Prostate gland (tissue), 2 donors: ENCODE data around the gene GBP3. TPM values are rescaled to one million over a fixed set of nuclear protein-coding genes. Genes with fewer than 3 reads are reported as not detected.
A peak's percentile ranks its signal among the peaks of the same experiment; 100 is the strongest.
"Not testable (repeated sequence)": the region's sequence is repeated elsewhere in the genome, so short reads cannot be mapped to it uniquely, and the experiment has no call there.

Source experiments
- DNase-seq: peaks from one replicate; pipeline ENCODE4 v3.0.0-alpha.2; 2019; ENCODE audit warnings: low spot score
- H3K27ac ChIP-seq, 2 donors: fragments of 200-600 bp; sonication (generic); 2 replicates each; pipeline ENCODE4 v1.5.1; 2017 to 2019
- H3K27me3 ChIP-seq: fragments of 200-600 bp; sonication (generic); replicated peaks from 2 replicates; pipeline ENCODE4 v1.5.1; 2019; ENCODE audit not compliant: insufficient read depth
- H3K36me3 ChIP-seq, 2 donors: fragments of 200-600 bp; sonication (generic); 1 replicate in 1 of 2; 2 replicates in 1 of 2; pipeline versions ENCODE4 v1.5.1 to v1.8.1; 2017 to 2019
- H3K4me1 ChIP-seq: fragments of 200-600 bp; sonication (generic); replicated peaks from 2 replicates; pipeline ENCODE4 v1.5.1; 2019
- H3K4me3 ChIP-seq, 2 donors: fragments of 200-600 bp; sonication (generic); 2 replicates each; pipeline ENCODE4 v1.5.1; 2017 to 2019
- H3K9me3 ChIP-seq: fragments of 200-600 bp; sonication (generic); 2 replicates; pipeline ENCODE4 v1.5.1; 2017
- POLR2A ChIP-seq: fragments of 450-650 bp; IDR thresholded peaks from one replicate; pipeline ENCODE4 v1.6.1; 2016; ENCODE audit warnings: antibody characterized with exemption, mild to moderate bottlenecking
- POLR2AphosphoS5 ChIP-seq: sonication (generic); formaldehyde crosslinking; IDR thresholded peaks from one replicate; pipeline ENCODE4 v1.6.1; 2017; ENCODE audit warnings: antibody characterized with exemption
- WGBS: methylation state at CpG from one replicate; pipeline ENCODE4 v1.1.5; 2018; 5-methylcytosine and 5-hydroxymethylcytosine counted together
- intact Hi-C: fragments of 100-400 bp; cut with DNase I; formaldehyde crosslinking; loops from one replicate; pipeline ENCODE4 v1.14.2; 2022
- total RNA-seq, 2 donors: library from RNA; depleted of rRNA; stranded (reverse); fragments of >200 nt; gene quantifications; one replicate each; pipeline ENCODE4 v1.1.0, GENCODE V29; 2016
- TF ChIP-seq, protein P1 (sequence below), 4 experiments: fragments of 200-600 bp in 2 of 4; fragments of 450-650 bp in 2 of 4; sonication (generic) in 2 of 4; IDR thresholded peaks; 1 replicate in 3 of 4; 2 replicates in 1 of 4; pipeline ENCODE4 v1.5.1; 2016 to 2019; ENCODE audit warnings: antibody characterized with exemption in 4 of 4, mild to moderate bottlenecking in 2 of 4, moderate library complexity in 2 of 4

GBP3 gene
- total RNA-seq, 2 donors from 2014 or later = 15.8 to 32.7 TPM

DNA sequence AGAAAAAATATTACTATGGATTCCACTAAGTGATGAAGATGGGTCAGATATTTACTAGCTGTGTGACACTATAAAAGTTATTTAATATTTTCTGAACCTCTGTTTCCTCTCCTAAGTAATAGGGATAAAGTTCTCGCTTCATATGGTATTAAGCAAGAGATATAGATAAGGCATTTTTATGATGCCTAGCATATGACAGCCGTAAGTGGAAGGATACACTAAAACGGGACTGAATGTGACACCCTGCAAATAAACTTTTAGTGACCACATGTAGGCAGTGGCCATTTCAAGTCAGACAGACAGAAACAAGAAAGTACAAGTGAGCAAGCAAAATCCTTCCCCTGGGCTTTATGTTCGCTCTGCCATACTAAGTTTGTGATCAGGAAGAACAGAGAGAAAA is 14.2 kb downstream of the GBP3 start:
- intact Hi-C loops = loop anchor here (10.0 kb wide), 1 partner anchor 266 kb away; the partner anchor contains the start of gene GBP5
- Histone ChIP-seq H3K9me3 (no peaks in the 10 kb centered on the region), H3K36me3 (no peaks in the 10 kb centered on the region), H3K27me3 (no peaks in the 10 kb centered on the region), H3K4me3 (no peak overlapping the region), H3K27ac (no peak overlapping the region), H3K4me1 (no peaks in the 10 kb centered on the region)
- DNase-seq = no peak
- 69% methylated on average over 4 of the region's 4 CpGs for WGBS
- no peak for TF ChIP-seq POLR2AphosphoS5
- TF ChIP-seq POLR2A = no peak
- TF ChIP-seq, protein P1, sequence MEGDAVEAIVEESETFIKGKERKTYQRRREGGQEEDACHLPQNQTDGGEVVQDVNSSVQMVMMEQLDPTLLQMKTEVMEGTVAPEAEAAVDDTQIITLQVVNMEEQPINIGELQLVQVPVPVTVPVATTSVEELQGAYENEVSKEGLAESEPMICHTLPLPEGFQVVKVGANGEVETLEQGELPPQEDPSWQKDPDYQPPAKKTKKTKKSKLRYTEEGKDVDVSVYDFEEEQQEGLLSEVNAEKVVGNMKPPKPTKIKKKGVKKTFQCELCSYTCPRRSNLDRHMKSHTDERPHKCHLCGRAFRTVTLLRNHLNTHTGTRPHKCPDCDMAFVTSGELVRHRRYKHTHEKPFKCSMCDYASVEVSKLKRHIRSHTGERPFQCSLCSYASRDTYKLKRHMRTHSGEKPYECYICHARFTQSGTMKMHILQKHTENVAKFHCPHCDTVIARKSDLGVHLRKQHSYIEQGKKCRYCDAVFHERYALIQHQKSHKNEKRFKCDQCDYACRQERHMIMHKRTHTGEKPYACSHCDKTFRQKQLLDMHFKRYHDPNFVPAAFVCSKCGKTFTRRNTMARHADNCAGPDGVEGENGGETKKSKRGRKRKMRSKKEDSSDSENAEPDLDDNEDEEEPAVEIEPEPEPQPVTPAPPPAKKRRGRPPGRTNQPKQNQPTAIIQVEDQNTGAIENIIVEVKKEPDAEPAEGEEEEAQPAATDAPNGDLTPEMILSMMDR (IDR thresholded peaks at IDR 0.05) = no peak

DNA sequence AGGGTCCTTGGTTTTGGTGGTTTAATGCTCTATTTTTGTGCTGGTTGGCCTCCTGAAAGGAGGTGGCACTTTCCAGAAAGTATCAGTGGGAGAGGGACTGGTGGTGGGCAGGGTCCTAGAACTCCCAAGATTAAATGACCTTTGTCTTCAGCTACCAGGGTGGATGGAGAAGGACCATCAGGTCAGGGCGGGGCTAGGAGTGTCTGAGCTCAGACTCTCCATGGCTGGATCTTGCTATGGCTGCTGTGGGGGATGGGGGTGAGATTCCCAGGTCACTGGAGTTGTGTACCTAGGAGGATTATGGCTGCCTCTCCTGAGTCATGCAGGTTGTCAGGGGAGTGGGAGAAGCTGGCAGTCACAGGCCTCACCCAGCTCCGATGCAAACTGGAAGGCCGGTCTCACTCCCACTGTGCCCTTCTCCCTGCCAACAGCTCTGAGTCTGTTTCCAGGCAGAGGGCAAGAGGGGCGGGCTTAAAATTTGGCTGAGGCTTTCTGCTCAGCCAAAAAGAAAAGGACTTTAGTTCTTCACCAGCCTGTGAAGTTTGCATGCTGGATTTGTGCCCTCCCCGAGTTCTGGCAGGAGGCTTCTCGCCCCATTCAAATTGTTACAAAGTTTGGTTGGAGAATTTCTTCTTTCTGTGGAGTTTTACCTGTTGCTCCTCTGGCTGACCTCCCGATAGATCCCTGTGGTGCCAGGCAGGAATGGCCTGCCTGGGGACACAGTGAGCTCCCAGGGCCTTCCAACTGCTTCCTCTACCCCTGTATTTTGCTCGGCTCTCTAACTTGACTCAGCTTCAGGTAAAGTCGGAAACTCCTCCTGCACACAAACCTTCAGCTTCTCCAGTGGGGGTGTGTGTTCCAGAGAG is 17.1 kb downstream of the GBP3 start:
- H3K27ac ChIP-seq = peak overlapping the region; percentile 51 to 56
- WGBS = 43% methylated on average over 9 of the region's 9 CpGs
- no peaks in the 10 kb centered on the region for H3K27me3 ChIP-seq
- H3K9me3 ChIP-seq = no peaks in the 10 kb centered on the region
- DNase-seq = peak; percentile 30
- intact Hi-C loops = loop anchor here (10.0 kb wide), 1 partner anchor 269 kb away; the partner anchor contains the start of gene GBP5
- no peak overlapping the region for H3K4me3 ChIP-seq
- no peaks in the 10 kb centered on the region for H3K4me1 ChIP-seq
- TF ChIP-seq POLR2AphosphoS5 (no peak), POLR2A (no peak)
- TF ChIP-seq, protein P1 (IDR thresholded peaks at IDR 0.05) = no peak
- H3K36me3 ChIP-seq = no peaks in the 10 kb centered on the region

DNA sequence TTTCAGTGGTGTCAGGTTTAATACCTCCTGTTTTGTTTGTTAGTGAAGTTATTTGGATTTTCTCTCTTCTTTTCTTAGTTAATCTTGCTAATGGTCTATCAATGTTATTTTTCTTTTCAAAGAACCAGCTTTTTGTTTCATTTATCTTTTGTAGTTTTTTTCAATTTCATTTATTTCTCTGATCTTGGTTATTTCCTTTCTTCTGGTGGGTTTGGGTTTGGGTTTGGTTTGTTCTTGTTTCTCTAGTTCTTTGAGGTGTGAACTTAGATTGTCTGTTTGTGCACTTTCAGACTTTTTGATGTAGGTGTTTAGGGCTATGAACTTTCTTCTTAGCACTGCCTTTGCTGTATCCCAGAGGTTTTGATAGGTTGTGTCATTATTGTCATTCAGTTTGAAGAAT is 20.5 kb downstream of the GBP3 start:
- intact Hi-C loops = loop anchor here (10.0 kb wide), 1 partner anchor 273 kb away; the partner anchor contains the start of gene GBP5
- DNase-seq, H3K4me1 ChIP-seq, H3K27ac ChIP-seq, H3K4me3 ChIP-seq, H3K9me3 ChIP-seq, H3K27me3 ChIP-seq, H3K36me3 ChIP-seq: not testable (repeated sequence)

DNA sequence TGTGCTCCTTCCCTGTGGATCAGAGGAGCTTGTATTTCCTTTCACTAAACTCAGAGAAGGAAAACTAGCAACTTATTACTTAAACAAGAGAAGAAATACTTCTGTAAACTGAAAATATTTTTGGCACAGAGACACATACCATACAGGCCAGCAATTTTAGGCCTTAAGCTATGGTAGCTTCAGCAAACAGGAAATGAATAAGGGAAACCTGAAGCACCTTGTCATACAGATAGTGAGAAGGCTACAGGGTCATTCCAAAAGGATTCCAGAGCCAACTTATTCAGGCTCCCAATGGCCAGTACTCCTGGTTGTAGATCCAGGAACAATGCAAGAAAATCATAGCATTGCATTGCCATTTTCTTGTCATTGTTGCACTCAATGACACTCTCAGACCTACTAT is 21.2 kb downstream of the GBP3 start:
- intact Hi-C loops = loop anchor here (10.0 kb wide), 1 partner anchor 273 kb away; the partner anchor contains the start of gene GBP5
- H3K9me3 ChIP-seq = no peaks in the 10 kb centered on the region
- DNase-seq = no peak
- H3K27me3 ChIP-seq = no peaks in the 10 kb centered on the region
- H3K36me3 ChIP-seq = no peaks in the 10 kb centered on the region
- H3K4me1 ChIP-seq = no peaks in the 10 kb centered on the region
- H3K27ac ChIP-seq = no peak overlapping the region
- no peak overlapping the region for H3K4me3 ChIP-seq
- no peak for TF ChIP-seq POLR2A
- no peak for TF ChIP-seq POLR2AphosphoS5
- TF ChIP-seq, protein P1 (IDR thresholded peaks at IDR 0.05) = no peak

DNA sequence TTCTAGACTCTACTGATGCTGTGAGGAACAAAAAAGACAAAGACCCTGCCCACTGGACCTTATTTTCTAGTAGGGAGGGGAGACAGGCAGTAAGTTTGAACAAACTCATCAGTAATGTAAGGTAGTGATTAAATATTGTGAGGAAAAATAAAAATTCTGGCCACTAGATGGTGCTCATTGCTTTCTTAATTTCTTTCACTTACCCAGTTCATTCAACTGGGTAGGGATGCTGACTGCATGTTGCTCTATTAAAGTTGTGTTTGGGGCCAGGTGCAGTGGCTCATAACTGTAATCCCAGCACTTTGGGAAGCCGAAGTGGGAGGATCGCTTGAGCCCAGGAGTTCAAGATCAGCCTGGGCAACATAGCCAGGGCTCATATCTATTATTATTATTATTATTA is 23.9 kb downstream of the GBP3 start:
- no peak overlapping the region for H3K27ac ChIP-seq
- H3K9me3 ChIP-seq = no peaks in the 10 kb centered on the region
- no peak for TF ChIP-seq POLR2A
- TF ChIP-seq POLR2AphosphoS5 = peak; percentile 59
- TF ChIP-seq, protein P1 (IDR thresholded peaks at IDR 0.05) = peak; percentile 34 to 83 (median 76)
- no peaks in the 10 kb centered on the region for H3K27me3 ChIP-seq
- intact Hi-C loops = loop anchor here (2.0 to 5.0 kb wide), 2 partner anchors 360 to 459 kb away; no protein-coding TSS in a partner anchor
- H3K4me3 ChIP-seq = no peak overlapping the region
- H3K4me1 ChIP-seq = no peaks in the 10 kb centered on the region
- no peaks in the 10 kb centered on the region for H3K36me3 ChIP-seq
- 0% methylated on average over 2 of the region's 2 CpGs for WGBS
- DNase-seq = peak; percentile 59
